HK-2 (cell line): ENCODE data around the gene TOX2.

Experiments used
- DNase-seq: peaks from one replicate; pipeline ENCODE4 v3.0.0-alpha.2; 2018; ENCODE audit not compliant: unreplicated experiment

TOX2 gene

GRCh38 chr20:44018259-44018941 lies 103.7 kb downstream of the TOX2 start:
- peak; percentile 59 for DNase-seq

- DNase-seq, result no peak
These were observed 104.4 kb downstream of the TOX2 start for GRCh38 chr20:44018942-44019637.

GRCh38 chr20:44019638-44020335 lies 105.1 kb downstream of the TOX2 start:
- peak; percentile 17 for DNase-seq

DNA sequence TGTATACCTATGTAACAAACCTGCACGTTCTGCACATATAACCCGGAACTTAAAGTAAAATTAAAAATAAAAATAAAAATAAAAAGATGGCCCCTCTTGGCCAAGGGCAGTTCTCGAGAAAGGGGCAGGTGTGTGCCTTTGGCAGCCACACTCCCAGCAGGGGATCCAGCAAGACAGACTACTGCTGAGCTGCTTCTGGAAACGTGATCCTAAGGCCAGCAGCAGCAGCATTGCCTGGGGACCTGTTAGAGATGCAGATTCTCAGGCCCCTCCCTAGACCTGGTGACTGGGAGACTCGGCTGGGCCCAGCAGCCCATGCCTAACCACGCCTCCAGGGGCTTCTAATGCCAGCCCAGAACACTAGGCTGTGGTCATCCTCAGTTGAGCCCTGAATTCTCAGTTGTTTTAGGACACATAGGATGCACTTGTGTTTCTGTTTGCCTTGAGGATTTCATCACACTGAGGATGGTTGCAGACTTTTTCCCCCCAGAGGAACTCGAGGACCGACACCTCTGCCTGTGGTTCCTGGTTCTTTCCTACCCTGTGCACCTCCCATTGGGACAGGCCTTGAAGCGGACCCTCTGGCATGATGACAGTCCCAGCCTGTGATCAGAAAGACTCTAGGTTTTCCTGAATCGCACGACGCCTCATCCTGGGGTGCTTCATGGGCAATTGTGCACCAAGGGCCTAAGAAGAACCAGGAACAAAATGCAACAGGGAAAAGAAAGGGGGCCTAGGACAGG lies 105.9 kb downstream of the TOX2 start:
- no peak for DNase-seq

DNA sequence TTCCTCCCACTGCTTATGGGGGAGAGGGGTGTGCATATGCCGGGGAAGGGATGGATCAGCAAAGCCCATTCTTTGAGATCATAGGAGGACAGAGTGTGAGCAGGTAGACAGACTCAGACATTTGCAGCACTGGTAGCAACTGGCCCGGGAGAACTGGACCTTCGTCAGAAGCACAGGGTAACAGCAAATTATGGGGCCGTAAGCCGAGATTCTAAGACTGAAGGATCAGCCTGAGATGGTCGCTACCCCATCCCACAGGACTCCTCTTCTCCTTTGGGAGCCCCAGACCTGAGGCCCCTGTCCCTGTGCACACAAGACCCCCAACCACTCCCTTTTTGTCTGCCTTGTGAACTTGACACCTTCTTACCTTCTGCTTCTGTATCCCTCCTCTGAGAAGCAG lies 106.5 kb downstream of the TOX2 start:
- DNase-seq, result no peak

DNA sequence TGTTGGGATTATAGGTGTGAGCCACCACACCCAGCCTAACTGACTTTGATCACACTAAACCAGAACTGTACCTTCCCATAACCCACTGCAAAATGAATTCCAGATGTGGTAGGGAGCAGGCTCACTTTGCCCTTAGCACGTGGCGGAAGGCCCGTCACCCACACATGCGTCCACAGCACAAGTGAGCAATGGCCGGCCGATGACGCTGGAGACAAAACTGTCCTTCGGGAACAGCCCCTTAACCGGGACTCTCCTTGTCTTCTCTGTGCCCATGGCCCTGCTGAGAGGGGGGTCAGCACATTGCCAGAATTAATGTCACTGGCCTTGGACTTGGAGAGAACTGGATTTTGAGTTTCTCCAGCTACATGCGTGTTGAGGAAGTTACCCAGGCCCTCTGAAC lies 107.2 kb downstream of the TOX2 start:
- DNase-seq, result no peak

GRCh38 chr20:44022464-44022863 lies 107.8 kb downstream of the TOX2 start:
- DNase-seq, result no peak

DNA sequence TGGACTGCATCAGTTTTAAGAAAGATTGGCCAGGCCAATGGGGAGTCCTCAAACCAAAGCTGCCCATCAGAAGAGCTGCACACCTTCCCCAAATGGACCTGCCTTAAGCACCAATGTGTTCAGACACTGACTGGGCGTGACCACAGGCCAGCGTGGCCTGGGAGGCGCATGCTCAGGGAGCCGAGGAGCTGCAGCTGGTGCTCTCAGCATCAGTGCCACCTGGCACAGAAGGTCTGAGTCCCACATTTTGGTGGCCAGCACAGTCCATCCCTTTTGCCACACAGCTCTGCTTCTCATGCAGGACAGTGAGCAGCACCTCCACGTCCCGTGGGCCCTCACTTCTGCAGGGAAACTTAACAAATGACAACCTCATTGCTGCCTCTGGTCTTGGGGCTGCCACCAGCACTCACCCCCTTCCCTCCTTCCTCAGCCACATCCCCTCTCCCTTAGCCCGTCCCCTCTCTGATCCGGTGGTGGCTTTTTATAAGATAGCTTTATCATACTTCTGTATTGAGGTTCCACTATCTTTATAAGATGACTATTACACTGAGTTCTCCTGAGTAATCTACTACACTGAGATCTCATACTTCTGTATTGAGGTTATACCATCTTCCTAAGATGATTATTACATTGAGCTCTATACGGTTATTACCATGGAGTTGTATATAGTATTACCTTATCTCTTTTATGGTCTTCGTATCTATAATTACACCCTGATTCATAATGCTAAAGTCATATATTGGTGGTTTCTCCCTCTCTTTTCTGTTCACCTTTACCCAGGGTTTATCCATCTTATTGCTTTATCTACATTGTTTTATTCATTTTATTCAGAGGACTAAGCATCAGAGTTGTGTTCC lies 109.1 kb downstream of the TOX2 start:
- no peak for DNase-seq

DNA sequence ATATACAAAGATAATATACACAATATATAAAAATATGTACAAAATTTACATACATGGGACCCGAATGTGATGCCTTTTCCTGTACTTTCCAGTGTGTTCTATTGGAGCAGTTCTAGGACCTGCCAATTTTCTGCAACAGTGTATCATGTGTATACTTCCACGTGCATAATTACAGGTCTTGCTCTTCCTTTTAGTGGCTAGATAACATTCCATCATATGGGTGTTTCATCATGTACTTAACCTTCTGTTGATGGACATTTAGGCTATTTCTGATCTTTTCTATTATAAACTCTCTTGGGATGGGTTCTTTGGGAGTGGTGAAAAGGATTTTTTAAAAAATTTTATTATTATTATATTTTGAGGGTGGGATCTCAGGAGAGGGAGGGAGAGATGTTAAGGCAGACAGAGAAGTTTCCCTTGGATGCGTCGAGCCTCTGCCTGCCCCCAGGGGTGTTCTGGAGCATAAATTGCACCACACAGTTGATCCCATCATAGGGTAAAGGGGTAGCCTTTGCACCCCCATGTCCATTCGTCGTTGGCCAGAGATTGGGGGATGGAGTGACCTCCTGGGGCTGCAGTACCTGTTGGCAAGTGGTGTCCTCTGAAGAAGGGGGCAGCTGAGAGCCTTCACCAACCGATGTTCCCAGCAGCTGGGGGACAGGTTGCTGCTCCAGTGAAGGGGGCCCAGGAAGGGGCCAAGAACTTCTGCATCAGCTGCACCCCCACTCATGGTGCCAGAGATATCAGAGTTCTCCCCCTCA lies 110.3 kb downstream of the TOX2 start:
- DNase-seq, result no peak

DNA sequence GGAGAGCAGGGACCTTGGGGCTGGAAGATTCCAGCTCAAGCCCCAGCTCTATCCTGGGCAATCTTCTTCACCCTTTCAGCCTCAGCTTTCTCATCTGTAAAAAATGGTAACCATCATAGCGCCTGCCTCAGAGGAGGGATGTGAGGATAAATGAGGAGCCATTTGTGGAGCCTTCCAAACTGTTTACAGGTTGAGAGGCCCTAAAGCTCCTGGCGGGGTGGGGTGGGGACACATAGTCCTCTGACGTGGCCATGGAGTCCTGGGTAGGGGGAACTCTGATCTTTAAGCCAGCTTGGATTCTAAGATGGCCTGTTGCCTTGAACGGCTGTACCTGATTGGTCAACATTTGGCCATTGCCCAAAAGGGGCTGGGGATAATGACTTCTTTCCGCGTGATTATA lies 111.1 kb downstream of the TOX2 start:
- no peak for DNase-seq

DNA sequence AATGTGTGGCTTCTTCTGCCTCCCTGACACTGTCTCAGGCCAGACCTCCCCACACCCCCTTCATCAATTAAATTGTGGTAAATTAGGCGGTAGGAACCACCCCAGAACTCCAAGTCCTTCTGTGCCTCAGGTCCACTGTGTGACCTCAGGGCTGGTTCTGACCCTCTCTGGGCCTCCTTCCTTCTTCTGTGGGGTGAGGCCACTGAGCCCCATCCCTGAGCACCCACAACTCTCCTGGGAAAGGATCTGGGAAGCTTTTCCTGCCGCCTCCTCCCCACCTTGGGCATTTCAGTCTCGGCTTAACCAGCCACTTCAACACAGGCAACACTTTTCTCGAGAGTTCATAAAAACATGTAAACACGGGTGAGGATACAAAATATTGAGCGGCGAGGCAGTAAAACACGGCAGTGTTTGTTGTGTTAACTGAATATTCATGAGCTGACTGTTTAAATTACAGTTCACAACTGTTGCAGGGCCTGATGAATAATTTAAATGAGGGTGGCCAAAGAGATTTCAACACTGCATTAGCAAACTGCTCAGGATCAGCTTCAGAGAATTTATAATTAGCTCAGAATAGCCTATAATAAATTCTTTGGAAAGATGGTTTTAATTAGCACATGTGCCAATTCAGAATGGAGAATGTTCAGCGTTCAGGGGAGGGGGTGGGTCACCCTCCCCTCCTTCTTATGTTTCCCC lies 112.1 kb downstream of the TOX2 start:
- DNase-seq, result no peak

GRCh38 chr20:44027343-44028002 lies 112.8 kb downstream of the TOX2 start:
- no peak for DNase-seq

- no peak for DNase-seq
These were observed 113.5 kb downstream of the TOX2 start for GRCh38 chr20:44028003-44028730.

GRCh38 chr20:44028868-44029847 lies 114.5 kb downstream of the TOX2 start:
- DNase-seq, result no peak

GRCh38 chr20:44029848-44030230 lies 115.2 kb downstream of the TOX2 start:
- no peak for DNase-seq

DNA sequence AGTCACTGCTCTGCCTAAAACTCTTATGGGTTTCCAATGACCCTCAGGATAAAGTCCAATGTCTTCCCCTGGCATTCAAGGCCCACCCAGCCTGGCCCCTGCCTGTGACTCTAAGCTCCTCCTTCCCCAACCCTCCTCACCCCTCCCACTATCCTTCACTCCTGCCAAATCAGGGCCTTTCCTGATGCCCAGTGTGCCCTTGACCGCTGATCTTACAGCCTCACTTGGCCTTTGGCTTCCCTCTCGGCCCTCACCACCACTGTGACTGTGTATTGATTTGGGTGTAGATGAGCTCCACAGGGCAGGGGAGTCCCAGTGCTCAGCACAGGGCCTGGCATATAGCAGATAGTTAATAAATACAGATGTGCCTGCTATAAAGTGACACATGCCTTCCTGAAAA lies 115.7 kb downstream of the TOX2 start:
- no peak for DNase-seq

- DNase-seq, result no peak
These were observed 116.4 kb downstream of the TOX2 start for GRCh38 chr20:44031001-44031574.
